GM18519 (cell line): ENCODE results near the gene ROMO1.

Experiments used
- ATAC-seq: cut with Tn5 transposase; IDR thresholded peaks from one replicate; pipeline ENCODE4 v1.9.1; 2021; ENCODE audit warnings: mild to moderate bottlenecking, moderate library complexity; ENCODE audit not compliant: unreplicated experiment, low FRiP score

The ROMO1 gene

GRCh38 chr20:35699127-35699956 is at the start of gene ROMO1, which contains the start of gene NFS1:
ROMO1 (plus strand) TSS chr20:35699405; CDS start chr20:35699633, 228 bp downstream.
NFS1 (minus strand) TSS chr20:35699352; CDS start chr20:35699288, 64 bp downstream.
- peak; percentile 60 for ATAC-seq

- ATAC-seq: no peak
Measured at GRCh38 chr20:35650632-35651031, 48.6 kb upstream of the ROMO1 start.

GRCh38 chr20:35651958-35652357 is 47.2 kb upstream of the ROMO1 start:
- no peak for ATAC-seq

GRCh38 chr20:35652641-35653429 is 46.4 kb upstream of the ROMO1 start:
- no peak for ATAC-seq

- ATAC-seq: no peak
Measured at GRCh38 chr20:35653430-35653734, 45.8 kb upstream of the ROMO1 start.

DNA sequence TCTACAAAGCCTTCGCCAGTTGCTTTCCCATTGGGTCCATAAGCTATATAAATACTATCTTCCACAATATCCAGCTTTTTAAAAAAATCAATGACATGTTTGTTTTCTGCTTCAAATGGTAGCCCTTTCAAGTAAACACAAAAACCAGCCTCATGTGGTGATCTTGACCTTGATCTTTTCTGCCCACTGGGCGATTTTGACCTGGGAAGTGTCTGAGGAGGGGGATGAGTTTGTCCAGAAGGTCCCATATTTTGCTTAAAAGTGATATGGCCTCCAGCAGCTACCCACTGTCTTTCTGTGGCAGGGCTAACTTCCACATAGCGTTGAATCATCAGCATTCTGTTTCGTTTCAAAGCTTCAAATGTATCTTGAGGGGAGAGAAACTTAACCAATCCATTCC is 45.3 kb upstream of the ROMO1 start:
- ATAC-seq: no peak

DNA sequence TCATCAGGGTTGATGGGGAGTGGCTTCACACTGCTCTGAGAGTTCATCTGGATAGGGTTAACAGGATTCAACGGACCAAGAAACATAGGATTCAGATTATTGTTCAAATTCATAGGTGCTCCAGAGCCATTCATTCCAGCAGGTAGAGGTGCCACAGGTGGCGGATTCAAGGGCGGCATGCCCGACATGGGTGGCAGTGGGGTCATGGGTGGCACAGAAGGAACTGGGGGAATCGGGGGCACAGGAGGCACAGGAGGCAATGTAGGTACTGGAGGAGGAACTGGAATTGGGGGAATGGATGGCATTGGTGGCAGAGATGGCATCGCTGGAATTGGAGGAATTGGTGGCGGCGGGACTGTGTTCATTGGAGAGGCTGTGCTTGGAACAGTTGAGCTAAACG is 44.8 kb upstream of the ROMO1 start:
- no peak for ATAC-seq

DNA sequence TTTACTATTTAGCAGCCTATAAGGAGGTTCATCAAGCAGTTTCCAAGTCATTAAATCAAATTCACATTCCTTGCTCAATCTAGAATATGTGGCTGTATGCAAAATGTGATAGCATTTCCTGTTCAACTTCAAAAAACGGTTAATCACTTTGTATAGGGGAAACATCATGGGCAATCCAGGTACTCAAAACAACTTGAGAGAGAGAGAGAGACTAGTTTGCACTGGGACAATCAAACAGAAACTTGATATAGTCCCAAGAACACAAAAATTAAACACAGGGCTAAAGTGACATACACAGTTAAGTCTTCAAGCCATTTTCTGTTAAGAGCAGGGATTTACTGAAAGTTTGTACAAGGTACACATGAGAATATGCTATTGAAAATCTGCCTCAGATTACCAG is 41.9 kb upstream of the ROMO1 start:
- no peak for ATAC-seq

- no peak for ATAC-seq
Measured at GRCh38 chr20:35660122-35660937, 38.9 kb upstream of the ROMO1 start.

DNA sequence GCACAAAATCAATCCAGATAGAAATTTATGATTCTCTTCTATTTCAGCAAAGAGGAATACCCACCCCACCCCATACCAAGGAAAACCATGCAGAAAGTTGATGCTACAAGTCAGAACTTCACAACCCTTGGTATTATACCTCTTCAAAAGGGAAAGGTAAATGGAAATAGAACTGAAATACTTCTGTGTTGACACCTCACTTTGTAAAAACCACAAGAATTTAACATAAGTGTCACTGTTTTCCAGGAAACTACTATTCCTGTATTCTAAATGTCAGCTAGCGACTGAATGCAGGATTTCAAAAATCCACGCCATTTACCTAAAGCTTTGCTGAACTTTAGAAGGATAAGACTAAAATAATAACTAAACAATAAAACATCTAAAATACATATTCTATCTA is 38.2 kb upstream of the ROMO1 start:
- no peak for ATAC-seq

DNA sequence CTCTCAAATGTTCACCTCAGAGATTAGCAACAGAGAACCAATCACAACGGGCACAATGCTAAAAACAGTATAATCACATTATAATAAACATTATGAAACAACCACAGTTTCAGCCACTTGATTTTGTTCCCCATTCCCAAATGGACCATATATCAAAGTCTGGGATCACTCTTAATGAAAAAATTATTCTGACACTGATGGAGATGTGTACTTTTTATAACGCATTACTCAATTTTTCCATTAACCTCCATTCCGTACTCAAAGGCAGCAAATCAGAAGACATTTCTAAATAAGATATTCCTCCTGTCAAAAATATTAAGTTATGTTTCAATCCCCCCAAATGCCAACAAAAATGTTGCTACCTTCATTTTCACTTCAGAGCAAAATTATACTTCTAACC is 37.3 kb upstream of the ROMO1 start:
- ATAC-seq: no peak

GRCh38 chr20:35662551-35662950 is 36.7 kb upstream of the ROMO1 start:
- no peak for ATAC-seq

DNA sequence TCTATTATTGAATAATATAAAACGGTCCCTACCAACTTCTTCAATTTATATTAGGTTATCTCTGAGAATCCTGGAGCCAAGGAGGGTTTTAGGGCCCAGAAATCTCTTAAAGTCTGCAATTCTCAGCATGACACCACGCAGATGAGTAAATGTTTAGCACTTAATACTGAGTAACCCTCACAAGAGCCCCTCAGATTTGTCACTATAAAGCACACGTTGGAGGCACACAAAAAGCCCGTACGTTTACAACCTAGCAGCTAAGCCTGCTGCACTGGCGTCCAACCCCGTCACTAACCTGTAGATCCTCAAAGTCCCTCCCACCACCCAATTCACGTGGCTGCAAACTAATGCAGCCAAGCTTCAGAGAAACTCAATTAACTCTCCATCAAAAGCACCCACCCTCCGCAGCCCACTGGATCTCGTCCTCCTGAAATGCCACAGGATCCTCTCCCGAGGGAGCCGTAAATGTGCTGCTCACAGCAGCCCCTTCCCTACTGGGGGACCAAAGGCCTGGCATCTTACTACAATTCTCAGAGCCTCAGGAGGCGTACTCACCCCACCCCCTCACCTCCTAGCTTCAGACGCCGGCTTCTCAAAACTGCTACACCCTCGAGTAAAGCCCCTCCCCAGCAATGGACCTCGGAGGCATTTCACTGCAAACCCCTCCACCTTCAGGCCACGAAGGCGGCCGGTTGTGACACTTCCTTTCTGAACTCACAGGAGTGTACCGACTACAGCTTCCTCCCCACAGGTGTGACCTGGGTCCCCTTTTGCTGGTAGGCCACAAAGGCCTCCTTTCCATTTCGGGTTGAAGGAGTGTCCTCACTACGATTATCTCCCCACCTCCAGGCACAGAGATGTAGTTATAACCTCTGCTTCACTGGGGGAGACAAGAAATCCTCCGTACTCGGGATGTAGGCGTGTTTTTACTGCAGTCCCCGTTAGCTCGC is 35.4 kb upstream of the ROMO1 start:
- ATAC-seq: no peak

GRCh38 chr20:35664466-35665206 is 34.6 kb upstream of the ROMO1 start, which contains the start of the genes CPNE1 and RBM12:
CPNE1 (minus strand) TSS chr20:35664900; CDS start chr20:35632923, 31,977 bp downstream.
RBM12 (minus strand) TSS chr20:35664900; CDS start chr20:35655322, 9,578 bp downstream.
- peak; percentile 53 for ATAC-seq

DNA sequence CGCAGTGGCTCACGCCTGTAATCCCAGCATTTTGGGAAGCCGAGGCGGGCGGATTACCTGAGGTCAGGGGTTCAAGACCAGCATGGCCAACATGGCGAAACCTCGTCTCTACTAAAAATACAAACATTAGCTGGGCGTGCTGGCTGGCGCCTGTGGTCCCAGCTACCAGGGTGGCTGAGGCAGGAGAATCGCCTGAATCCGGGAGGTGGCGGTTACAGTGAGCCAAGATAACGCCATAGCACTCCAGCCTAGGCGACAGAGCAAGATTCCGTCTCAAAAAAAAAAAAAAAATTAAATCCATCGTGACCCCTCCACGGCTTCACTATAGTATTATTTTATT is 33.3 kb upstream of the ROMO1 start:
- no peak for ATAC-seq

GRCh38 chr20:35669221-35669620 is 30.0 kb upstream of the ROMO1 start:
- no peak for ATAC-seq

DNA sequence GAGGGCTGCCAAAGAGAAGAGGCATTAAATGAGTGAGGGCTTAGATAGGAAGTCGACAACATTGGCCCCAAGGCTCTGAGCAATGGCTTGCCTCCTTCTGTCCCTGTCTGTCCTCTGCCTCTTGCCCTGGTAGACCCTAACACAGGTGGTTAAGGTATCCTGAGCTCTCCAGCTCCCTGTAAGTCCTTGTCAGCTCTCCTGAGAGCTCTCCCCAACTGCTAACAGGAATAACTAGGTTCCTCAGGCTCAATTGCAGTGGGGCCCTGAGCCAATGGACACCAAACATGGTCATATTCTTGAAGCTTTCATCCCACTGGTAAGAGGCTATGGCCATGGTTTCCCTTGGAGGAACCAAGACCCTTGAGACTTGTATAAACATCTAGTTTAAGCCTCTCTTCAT is 29.5 kb upstream of the ROMO1 start:
- no peak for ATAC-seq

DNA sequence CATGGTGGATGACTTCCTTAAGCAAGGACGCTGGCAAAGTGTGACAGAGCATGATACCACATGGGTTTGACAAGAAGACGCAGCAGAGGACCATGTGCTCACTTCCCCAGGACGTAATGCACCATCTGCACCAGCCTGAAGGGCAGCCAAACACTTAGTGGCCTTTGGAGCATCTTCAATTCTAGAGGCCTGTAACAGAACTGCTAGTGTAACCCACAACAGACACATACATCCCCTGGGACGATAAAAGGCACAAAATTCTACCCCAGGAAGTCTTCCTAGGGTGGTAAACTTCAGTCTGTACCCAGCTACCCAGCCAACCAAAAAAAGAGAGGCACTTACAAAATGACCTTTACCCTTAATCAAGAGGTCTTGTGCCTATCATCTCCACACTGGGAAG is 25.3 kb upstream of the ROMO1 start:
- ATAC-seq: no peak

- ATAC-seq: no peak
Measured at GRCh38 chr20:35674921-35675320, 24.3 kb upstream of the ROMO1 start.
